Caco-2 (cell line): ENCODE data around the gene EOGT. TPM values are rescaled to one million over a fixed set of nuclear protein-coding genes. Genes with fewer than 3 reads are reported as not detected.
A peak's percentile ranks its signal among the peaks of the same experiment; 100 is the strongest.

ENCODE experiments used
- BruUV-seq: library from RNA; stranded (reverse); fragments of 400-500 nt; replicated peaks from 2 replicates; lab custom pipeline; 2021; lab: Mats Ljungman, UMichigan
- CTCF ChIA-PET: fragments of 300-600 bp; sonication (Branson Sonifier 250); formaldehyde crosslinking; loops from one replicate; lab custom pipeline; 2022; ENCODE audit warnings: antibody characterized with exemption; lab: Charles Lee
- POLR2A ChIA-PET: fragments of 300-600 bp; sonication (Branson Sonifier 250); formaldehyde crosslinking; loops from one replicate; lab custom pipeline; 2022; ENCODE audit warnings: antibody characterized with exemption; lab: Charles Lee
- DNase-seq, 2 experiments: peaks; one replicate each; pipeline versions ENCODE4 v3.0.0 to v3.0.0-alpha.2; 2020 to 2022
- H3K27me3 ChIP-seq: replicated peaks from 2 replicates; pipeline ENCODE4 v1.6.0; 2011; ENCODE audit warnings: low read length; ENCODE audit not compliant: control insufficient read depth, insufficient read depth
- H3K36me3 ChIP-seq: 2 replicates; pipeline ENCODE4 v1.5.1; 2011; ENCODE audit warnings: low read length; ENCODE audit not compliant: control insufficient read depth, insufficient read depth
- H3K4me1 ChIP-seq: fragments of 250-450 bp; sonication (Bioruptor Pico); 2 replicates; pipeline ENCODE4 v1.5.1; 2020; ENCODE audit warnings: mild to moderate bottlenecking
- H3K4me3 ChIP-seq: 2 replicates; pipeline ENCODE4 v1.5.1; 2011; ENCODE audit warnings: low read depth, mild to moderate bottlenecking, control low read depth, low read length
- H3K9me3 ChIP-seq: fragments of 250-450 bp; sonication (Bioruptor Pico); 2 replicates; pipeline ENCODE4 v1.5.1; 2020; ENCODE audit warnings: mild to moderate bottlenecking, moderate library complexity
- H3K27ac Mint-ChIP-seq: one replicate; pipeline ENCODE4 v1.8.0; 2022; ENCODE audit warnings: mixed read lengths; ENCODE audit not compliant: unreplicated experiment
- H3K27me3 Mint-ChIP-seq: one replicate; pipeline ENCODE4 v1.8.0; 2022; ENCODE audit warnings: mixed read lengths; ENCODE audit not compliant: insufficient read depth, unreplicated experiment
- H3K36me3 Mint-ChIP-seq: one replicate; pipeline ENCODE4 v1.8.0; 2022; ENCODE audit warnings: mild to moderate bottlenecking, mixed read lengths; ENCODE audit not compliant: insufficient read depth, unreplicated experiment
- H3K4me1 Mint-ChIP-seq: one replicate; pipeline ENCODE4 v1.8.0; 2022; ENCODE audit warnings: low read depth, mixed read lengths; ENCODE audit not compliant: unreplicated experiment
- H3K4me3 Mint-ChIP-seq: one replicate; pipeline ENCODE4 v1.8.0; 2022; ENCODE audit warnings: mild to moderate bottlenecking, moderate library complexity, mixed read lengths; ENCODE audit not compliant: unreplicated experiment
- H3K9me3 Mint-ChIP-seq: one replicate; pipeline ENCODE4 v1.8.0; 2022; ENCODE audit warnings: mixed read lengths; ENCODE audit not compliant: unreplicated experiment
- intact Hi-C: fragments of 100-400 bp; cut with micrococcal nuclease; formaldehyde crosslinking; loops from one replicate; pipeline ENCODE4 v1.10.0; 2022; ENCODE audit not compliant: unreplicated experiment
- total RNA-seq: library from RNA; stranded (reverse); gene quantifications from 2 replicates; pipeline ENCODE4 v1.2.3, GENCODE V29; 2022
- TF ChIP-seq, protein P1 (sequence below), 2 experiments: fragments of 200-600 bp in 1 of 2; IDR thresholded peaks; 1 replicate in 1 of 2; 2 replicates in 1 of 2; pipeline versions ENCODE4 v1.5.1 to v1.8.0; 2011 to 2022; ENCODE audit warnings: antibody characterized with exemption in 1 of 2, control low read depth in 1 of 2, inconsistent platforms in 1 of 2, low read depth in 1 of 2, low read length in 1 of 2, mild to moderate bottlenecking in 1 of 2, moderate library complexity in 1 of 2; ENCODE audit not compliant: insufficient read depth in 1 of 2, severe bottlenecking in 1 of 2, unreplicated experiment in 1 of 2

EOGT gene
- total RNA-seq, 1 experiment from 2014 or later = 16.1 TPM

GRCh38 chr3:69016102-69016501 lies 2.6 kb upstream of the EOGT start:
- 0 out of 2 replicates have a peak, but pooled peaks cover 6% of the 10 kb centered on the region for H3K4me1 ChIP-seq
- H3K27me3 ChIP-seq = no peaks in the 10 kb centered on the region
- Mint-ChIP-seq H3K27me3 (no peaks in the 10 kb centered on the region), H3K4me1 (no peaks in the 10 kb centered on the region), H3K9me3 (no peaks in the 10 kb centered on the region), H3K27ac (no peak overlapping the region), H3K36me3 (peaks cover 12% of the 10 kb centered on the region), H3K4me3 (no peak overlapping the region)
- ChIA-PET POLR2A (no interaction called here), CTCF (no interaction called here)
- no peaks in the 10 kb centered on the region for H3K9me3 ChIP-seq
- no TSS peak for BruUV-seq
- DNase-seq = no peak
- TF ChIP-seq, protein P1, sequence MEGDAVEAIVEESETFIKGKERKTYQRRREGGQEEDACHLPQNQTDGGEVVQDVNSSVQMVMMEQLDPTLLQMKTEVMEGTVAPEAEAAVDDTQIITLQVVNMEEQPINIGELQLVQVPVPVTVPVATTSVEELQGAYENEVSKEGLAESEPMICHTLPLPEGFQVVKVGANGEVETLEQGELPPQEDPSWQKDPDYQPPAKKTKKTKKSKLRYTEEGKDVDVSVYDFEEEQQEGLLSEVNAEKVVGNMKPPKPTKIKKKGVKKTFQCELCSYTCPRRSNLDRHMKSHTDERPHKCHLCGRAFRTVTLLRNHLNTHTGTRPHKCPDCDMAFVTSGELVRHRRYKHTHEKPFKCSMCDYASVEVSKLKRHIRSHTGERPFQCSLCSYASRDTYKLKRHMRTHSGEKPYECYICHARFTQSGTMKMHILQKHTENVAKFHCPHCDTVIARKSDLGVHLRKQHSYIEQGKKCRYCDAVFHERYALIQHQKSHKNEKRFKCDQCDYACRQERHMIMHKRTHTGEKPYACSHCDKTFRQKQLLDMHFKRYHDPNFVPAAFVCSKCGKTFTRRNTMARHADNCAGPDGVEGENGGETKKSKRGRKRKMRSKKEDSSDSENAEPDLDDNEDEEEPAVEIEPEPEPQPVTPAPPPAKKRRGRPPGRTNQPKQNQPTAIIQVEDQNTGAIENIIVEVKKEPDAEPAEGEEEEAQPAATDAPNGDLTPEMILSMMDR (IDR thresholded peaks at IDR 0.05; ENCODE audit: insufficient read depth in 1 of 2, low read depth in 1 of 2, low read length in 1 of 2, severe bottlenecking in 1 of 2, unreplicated experiment in 1 of 2) = no peak
- intact Hi-C loops = no loop called here
- no peaks in the 10 kb centered on the region for H3K36me3 ChIP-seq
- no peak overlapping the region for H3K4me3 ChIP-seq

- ChIA-PET CTCF (no interaction called here), POLR2A (interaction anchor here (0.6 to 1.0 kb wide), 2 partner anchors 25 to 38 kb away, joined by 4 to 5 read pairs; partner anchors contain the start of gene TMF1)
- no peaks in the 10 kb centered on the region for H3K4me1 Mint-ChIP-seq
- H3K27ac Mint-ChIP-seq = no peak overlapping the region
- H3K9me3 Mint-ChIP-seq = no peaks in the 10 kb centered on the region
- H3K36me3 ChIP-seq = no peaks in the 10 kb centered on the region; the same call in 1 of the 2 replicates
- H3K36me3 Mint-ChIP-seq = peaks cover 12% of the 10 kb centered on the region
- no peaks in the 10 kb centered on the region for H3K9me3 ChIP-seq
- H3K4me3 ChIP-seq = peak overlapping the region; percentile 90
- TF ChIP-seq, protein P1 (IDR thresholded peaks at IDR 0.05; ENCODE audit: insufficient read depth in 1 of 2, low read depth in 1 of 2, low read length in 1 of 2, severe bottlenecking in 1 of 2, unreplicated experiment in 1 of 2) = no peak
- 0 out of 2 replicates have a peak, but pooled peaks cover 6% of the 10 kb centered on the region for H3K4me1 ChIP-seq
- no peak for DNase-seq
- no peaks in the 10 kb centered on the region for H3K27me3 Mint-ChIP-seq
- intact Hi-C loops = no loop called here
- H3K4me3 Mint-ChIP-seq = peak overlapping the region; percentile 91
- no peaks in the 10 kb centered on the region for H3K27me3 ChIP-seq
- no TSS peak for BruUV-seq
These were observed 617 bp upstream of the EOGT start for GRCh38 chr3:69014022-69014580.

- Histone ChIP-seq H3K9me3 (no peaks in the 10 kb centered on the region), H3K36me3 (no peaks in the 10 kb centered on the region; the same call in 1 of the 2 replicates), H3K4me1 (0 out of 2 replicates have a peak, but pooled peaks cover 6% of the 10 kb centered on the region), H3K27me3 (no peaks in the 10 kb centered on the region), H3K4me3 (peak overlapping the region; percentile 90)
- intact Hi-C loops = loop anchor here (2.0 kb wide), 2 partner anchors 40 to 68 kb away; partner anchors contain the start of genes TMF1 and UBA3
- H3K36me3 Mint-ChIP-seq = peaks cover 18% of the 10 kb centered on the region
- BruUV-seq = no TSS peak
- no peaks in the 10 kb centered on the region for H3K9me3 Mint-ChIP-seq
- H3K4me3 Mint-ChIP-seq = peak overlapping the region; percentile 91
- ChIA-PET POLR2A (interaction anchor here (0.6 to 1.0 kb wide), 2 partner anchors 20 to 39 kb away, joined by 4 to 5 read pairs; partner anchors contain the start of gene TMF1), CTCF (no interaction called here)
- H3K27me3 Mint-ChIP-seq = no peaks in the 10 kb centered on the region
- DNase-seq = peak; percentile 49 to 64
- no peaks in the 10 kb centered on the region for H3K4me1 Mint-ChIP-seq
- TF ChIP-seq, protein P1 (IDR thresholded peaks at IDR 0.05; ENCODE audit: insufficient read depth in 1 of 2, low read depth in 1 of 2, low read length in 1 of 2, severe bottlenecking in 1 of 2, unreplicated experiment in 1 of 2) = peak in 1 of 2 experiments; percentile 17
- H3K27ac Mint-ChIP-seq = peak overlapping the region; percentile 83
These were observed 658 bp downstream of the EOGT start for GRCh38 chr3:69012800-69013252.
